GM13976 (cell line): ENCODE results near the gene STK4.

ENCODE experiments used
- DNase-seq: peaks from one replicate; pipeline ENCODE4 v3.0.0; 2012; ENCODE audit warnings: low spot score
- in situ Hi-C: fragments of 300-500 bp; cut with MboI; formaldehyde crosslinking; loops from one replicate; pipeline ENCODE4 v1.12.0; 2022; ENCODE audit warnings: low sequenced_read_pairs, mixed read lengths, inconsistent platforms; ENCODE audit not compliant: unreplicated experiment
- TF ChIP-seq, protein P1 (sequence below): IDR thresholded peaks from 2 replicates; pipeline ENCODE4 v1.5.1; 2012; ENCODE audit warnings: borderline replicate concordance, mild to moderate bottlenecking; ENCODE audit not compliant: insufficient read depth; ENCODE audit errors: extremely low read depth, missing control alignments, control extremely low read depth

The STK4 gene

DNA sequence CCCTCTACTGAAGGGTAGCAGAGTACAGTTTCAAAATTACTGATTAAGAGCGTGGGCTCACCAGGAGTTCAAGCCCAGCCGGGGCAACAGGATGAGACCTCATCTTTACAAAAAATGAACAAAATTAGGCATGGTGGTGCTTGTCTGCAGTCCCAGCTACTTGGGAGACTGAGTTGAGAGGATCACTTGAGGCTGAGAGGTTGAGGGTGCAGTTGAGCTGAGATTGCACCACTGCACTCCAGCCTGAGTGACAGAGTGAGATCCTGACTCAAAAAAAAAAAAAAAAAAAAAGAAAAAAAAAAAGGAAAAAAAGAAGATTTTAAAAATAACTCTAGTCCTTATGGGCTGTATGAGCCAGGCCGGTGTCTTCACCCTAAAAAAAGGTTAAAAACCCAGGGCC is 37.7 kb upstream of the STK4 start:
- in situ Hi-C loops = no loop called here
- TF ChIP-seq, protein P1, sequence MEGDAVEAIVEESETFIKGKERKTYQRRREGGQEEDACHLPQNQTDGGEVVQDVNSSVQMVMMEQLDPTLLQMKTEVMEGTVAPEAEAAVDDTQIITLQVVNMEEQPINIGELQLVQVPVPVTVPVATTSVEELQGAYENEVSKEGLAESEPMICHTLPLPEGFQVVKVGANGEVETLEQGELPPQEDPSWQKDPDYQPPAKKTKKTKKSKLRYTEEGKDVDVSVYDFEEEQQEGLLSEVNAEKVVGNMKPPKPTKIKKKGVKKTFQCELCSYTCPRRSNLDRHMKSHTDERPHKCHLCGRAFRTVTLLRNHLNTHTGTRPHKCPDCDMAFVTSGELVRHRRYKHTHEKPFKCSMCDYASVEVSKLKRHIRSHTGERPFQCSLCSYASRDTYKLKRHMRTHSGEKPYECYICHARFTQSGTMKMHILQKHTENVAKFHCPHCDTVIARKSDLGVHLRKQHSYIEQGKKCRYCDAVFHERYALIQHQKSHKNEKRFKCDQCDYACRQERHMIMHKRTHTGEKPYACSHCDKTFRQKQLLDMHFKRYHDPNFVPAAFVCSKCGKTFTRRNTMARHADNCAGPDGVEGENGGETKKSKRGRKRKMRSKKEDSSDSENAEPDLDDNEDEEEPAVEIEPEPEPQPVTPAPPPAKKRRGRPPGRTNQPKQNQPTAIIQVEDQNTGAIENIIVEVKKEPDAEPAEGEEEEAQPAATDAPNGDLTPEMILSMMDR = no peak

DNA sequence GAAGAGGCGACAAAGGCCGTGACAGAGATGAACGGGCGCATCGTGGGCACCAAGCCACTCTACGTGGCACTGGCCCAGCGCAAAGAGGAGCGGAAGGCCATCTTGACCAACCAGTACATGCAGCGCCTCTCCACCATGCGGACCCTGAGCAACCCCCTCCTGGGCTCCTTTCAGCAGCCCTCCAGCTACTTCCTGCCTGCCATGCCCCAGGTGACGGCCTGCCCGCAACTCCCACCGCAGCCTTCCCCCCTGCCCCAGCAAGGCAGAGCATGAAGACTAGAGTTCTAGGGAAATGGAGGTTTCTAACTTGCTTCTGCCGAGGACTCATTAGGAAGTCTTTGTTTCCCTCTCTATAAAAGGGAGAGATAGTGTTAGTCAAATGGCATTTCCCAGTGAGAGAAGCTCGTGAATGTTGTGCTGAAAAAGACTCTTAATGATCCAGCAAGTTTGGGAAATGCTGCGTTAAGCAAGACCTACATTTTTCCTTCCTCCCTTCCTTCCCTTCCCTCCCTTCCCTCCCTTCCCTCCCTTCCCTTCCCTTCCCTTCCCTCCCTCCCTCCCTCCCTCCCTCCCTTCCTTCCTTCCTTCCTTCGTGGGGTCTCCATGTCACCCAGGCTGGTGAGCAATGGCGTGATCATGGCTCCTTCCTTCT is 35.7 kb upstream of the STK4 start:
- in situ Hi-C loops = no loop called here
- no peak for DNase-seq
- TF ChIP-seq, protein P1 = no peak

More for the DNA sequence above, 37.7 kb upstream of the STK4 start:
- DNase-seq = no peak

DNA sequence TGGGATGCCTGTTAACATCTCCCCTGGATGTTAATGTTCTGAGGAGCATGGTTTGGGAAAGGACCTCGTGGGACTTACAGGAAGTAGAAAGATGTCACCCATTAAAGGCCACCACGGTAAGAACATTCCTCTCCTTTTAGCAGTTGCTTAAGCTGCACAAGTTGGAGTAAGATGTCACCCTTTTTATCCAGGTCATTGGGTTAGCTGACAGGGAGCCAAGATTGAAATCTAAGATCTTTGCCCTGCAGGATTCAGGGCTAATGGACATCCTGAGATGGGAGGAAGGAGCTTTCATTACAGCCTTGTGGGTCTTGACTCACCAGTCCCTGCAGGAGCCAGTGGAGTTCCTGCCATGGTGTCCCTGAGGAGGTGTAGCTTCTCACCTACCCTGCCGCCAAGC is 34.4 kb upstream of the STK4 start:
- in situ Hi-C loops = no loop called here
- TF ChIP-seq, protein P1 = no peak
- no peak for DNase-seq

DNA sequence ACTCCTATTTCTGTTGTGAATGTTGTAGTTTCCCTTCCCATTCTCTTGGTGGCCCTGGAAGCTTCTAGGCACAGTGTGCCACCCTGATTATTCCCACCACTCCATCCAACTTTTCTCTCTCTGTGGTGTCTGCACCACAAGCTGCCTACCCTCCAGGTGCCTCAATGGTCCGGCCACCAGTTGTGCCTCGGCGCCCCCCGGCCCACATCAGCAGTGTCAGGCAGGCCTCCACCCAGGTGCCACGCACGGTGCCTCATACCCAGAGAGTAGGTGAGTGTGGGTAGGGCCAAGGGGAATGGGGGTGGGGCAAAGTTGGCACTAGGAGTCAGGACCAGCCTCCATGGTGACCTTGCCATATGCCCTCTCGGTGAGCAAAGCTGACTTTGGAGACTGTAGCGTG is 33.4 kb upstream of the STK4 start:
- in situ Hi-C loops = no loop called here
- TF ChIP-seq, protein P1 = no peak
- DNase-seq = no peak

DNA sequence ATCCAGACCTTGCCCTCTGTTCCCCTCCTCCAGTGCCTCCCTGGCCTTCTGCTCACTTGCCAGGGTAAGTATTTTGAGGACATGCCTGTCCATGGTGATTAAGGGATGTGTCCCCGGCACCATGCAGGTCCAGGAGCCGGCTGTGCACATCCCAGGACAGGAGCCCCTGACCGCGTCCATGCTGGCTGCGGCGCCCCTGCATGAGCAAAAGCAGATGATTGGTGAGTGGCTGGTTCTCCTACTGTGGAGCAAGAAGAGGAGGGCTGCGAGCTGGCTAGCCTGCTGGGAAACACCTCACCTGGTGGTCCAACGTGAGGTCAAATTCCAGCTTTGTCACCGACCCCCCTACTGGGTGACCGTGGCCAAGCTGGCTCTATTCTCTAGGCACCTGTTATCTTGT is 29.8 kb upstream of the STK4 start:
- TF ChIP-seq, protein P1 = no peak
- DNase-seq = no peak
- in situ Hi-C loops = no loop called here

DNA sequence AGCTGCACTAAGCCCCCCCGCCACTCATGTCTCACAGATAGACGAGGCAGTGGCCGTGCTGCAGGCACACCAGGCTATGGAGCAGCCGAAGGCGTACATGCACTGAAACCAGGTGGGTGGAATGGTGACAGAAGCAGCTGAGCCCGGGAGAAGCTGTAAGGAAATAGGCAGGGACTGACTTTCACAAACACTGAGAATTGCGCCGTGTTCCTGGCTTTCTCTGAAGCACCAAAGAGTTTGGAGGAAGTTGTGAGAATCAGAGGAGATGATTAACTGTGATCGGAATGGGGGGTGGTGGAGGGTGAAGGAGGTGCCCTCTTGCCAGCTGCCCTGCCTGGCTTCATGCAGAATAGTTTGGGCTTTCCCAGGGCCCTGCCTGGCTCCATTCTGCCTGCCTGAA is 27.7 kb upstream of the STK4 start:
- TF ChIP-seq, protein P1 = no peak
- DNase-seq = no peak
- in situ Hi-C loops = no loop called here

DNA sequence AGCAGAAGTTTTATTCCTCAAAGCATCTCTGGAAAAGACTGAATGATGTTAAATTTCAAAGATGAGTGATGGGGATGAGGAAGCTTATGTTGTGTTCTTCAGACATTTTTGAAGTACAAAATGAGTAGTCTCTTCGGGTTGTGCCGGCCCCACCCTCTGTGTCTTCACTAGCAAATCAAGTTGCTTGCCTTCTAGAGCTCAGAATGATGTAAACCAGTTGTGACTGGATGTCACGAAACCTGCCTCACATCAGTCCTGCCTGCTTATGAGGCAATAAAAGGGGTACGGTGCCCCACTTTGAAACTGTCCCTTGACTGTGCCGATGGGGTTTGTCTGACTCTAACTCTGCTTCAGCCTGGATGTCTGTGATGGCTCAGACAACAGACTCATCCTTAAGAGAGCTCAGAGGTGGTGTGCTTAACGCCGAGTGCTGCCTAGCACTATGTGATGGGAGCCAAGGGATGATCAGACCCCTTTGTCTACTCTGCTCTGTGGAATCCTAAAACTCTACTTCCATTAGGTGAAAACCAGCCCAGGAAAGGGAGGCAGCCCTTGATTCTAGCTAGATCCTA is 25.1 kb upstream of the STK4 start:
- in situ Hi-C loops = no loop called here
- TF ChIP-seq, protein P1 = no peak
- no peak for DNase-seq
